ENCODE measurements around the gene OR6C65.

OR6C65 gene

GRCh38 chr12:55446326-55446725 lies 46.0 kb downstream of the OR6C65 start:
- no peak for DNase-seq (ENCODE audit: low read depth)

GRCh38 chr12:55448825-55449224 lies 48.5 kb downstream of the OR6C65 start:
- DNase-seq (ENCODE audit: low read depth): no peak

All from GM04504 (cell line).